HL-60 (cell line): Measurements from ENCODE around the gene RNF166.

Experiments used
- DNase-seq, 2 experiments: peaks; one replicate each; pipeline ENCODE4 v3.0.0-alpha.2; 2010 to 2020; ENCODE audit warnings: low read depth in 1 of 2, low spot score in 1 of 2
- H3K27ac ChIP-seq: fragments of 250-450 bp; sonication (Bioruptor Pico); replicated peaks from 2 replicates; pipeline ENCODE4 v1.5.1; 2020; ENCODE audit warnings: mild to moderate bottlenecking, moderate library complexity
- H3K27me3 ChIP-seq: fragments of 250-450 bp; sonication (Bioruptor Pico); 2 replicates; pipeline ENCODE4 v1.5.1; 2021; ENCODE audit warnings: mild to moderate bottlenecking, moderate library complexity; ENCODE audit not compliant: insufficient read depth, poor library complexity, severe bottlenecking
- H3K4me3 ChIP-seq: replicated peaks from 2 replicates; pipeline ENCODE4 v1.5.1; 2011; ENCODE audit warnings: mild to moderate bottlenecking, control low read depth, low read length; ENCODE audit not compliant: insufficient read depth
- CTCF ChIP-seq: IDR thresholded peaks from one replicate; pipeline ENCODE4 v1.5.1; 2011; ENCODE audit warnings: low read length, control low read depth, inconsistent platforms; ENCODE audit not compliant: insufficient read depth
- GABPA ChIP-seq: IDR thresholded peaks from 2 replicates; pipeline ENCODE4 v1.6.1; 2012; ENCODE audit warnings: low read depth
- POLR2AphosphoS5 ChIP-seq: IDR thresholded peaks from 2 replicates; pipeline ENCODE4 v1.6.1; 2012; ENCODE audit warnings: low read depth
- SPI1 ChIP-seq: IDR thresholded peaks from 2 replicates; pipeline ENCODE4 v1.6.1; 2012; ENCODE audit warnings: low read depth, mild to moderate bottlenecking, borderline replicate concordance
- TF ChIP-seq, protein P1 (sequence below): IDR thresholded peaks from 2 replicates; pipeline ENCODE4 v1.6.1; 2012; ENCODE audit warnings: low read depth; ENCODE audit not compliant: insufficient replicate concordance

The RNF166 gene

DNA sequence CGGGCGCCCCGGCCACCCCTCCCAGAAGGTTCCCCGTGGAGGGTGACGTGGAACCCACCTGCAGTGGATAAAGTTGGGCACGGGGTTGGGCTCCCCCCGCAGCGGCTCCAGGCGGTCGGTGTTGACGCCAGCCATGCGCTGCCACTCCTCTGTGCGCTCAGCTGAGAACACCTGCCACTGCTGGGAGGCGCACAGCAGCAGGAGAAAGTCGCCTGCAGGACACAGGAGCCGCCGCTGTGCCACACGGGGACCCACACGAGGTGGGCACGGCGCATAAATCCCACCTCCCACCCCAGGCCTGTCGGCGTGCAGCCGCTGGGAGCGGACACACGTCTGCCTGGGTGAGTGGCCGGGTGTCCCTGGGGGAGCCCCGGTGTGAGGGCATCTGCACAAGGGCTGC lies 20.8 kb upstream of the RNF166 start:
- no peaks in the 10 kb centered on the region for H3K27me3 ChIP-seq
- no peak overlapping the region for H3K4me3 ChIP-seq
- TF ChIP-seq GABPA (no peak), SPI1 (no peak), CTCF (no peak), POLR2AphosphoS5 (no peak)
- TF ChIP-seq, protein P1, sequence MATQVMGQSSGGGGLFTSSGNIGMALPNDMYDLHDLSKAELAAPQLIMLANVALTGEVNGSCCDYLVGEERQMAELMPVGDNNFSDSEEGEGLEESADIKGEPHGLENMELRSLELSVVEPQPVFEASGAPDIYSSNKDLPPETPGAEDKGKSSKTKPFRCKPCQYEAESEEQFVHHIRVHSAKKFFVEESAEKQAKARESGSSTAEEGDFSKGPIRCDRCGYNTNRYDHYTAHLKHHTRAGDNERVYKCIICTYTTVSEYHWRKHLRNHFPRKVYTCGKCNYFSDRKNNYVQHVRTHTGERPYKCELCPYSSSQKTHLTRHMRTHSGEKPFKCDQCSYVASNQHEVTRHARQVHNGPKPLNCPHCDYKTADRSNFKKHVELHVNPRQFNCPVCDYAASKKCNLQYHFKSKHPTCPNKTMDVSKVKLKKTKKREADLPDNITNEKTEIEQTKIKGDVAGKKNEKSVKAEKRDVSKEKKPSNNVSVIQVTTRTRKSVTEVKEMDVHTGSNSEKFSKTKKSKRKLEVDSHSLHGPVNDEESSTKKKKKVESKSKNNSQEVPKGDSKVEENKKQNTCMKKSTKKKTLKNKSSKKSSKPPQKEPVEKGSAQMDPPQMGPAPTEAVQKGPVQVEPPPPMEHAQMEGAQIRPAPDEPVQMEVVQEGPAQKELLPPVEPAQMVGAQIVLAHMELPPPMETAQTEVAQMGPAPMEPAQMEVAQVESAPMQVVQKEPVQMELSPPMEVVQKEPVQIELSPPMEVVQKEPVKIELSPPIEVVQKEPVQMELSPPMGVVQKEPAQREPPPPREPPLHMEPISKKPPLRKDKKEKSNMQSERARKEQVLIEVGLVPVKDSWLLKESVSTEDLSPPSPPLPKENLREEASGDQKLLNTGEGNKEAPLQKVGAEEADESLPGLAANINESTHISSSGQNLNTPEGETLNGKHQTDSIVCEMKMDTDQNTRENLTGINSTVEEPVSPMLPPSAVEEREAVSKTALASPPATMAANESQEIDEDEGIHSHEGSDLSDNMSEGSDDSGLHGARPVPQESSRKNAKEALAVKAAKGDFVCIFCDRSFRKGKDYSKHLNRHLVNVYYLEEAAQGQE = no peak
- no peak overlapping the region for H3K27ac ChIP-seq
- DNase-seq = no peak

DNA sequence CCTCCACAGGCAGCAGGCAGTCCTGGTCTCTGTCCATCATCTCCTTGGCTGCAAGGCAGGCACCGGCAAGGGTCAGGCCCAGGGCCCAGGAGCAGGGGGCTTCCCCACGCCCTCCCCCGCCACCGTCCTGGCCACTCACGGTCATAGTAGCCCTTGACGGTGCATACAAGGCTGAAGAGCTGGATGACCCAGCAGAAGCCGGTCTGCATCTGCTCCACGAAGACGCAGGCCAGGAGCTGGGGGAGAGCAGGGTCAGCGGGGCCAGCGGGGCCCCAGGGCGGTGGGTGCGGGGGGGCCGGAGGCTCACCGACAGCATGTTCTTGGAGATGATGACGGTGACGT lies 20.2 kb upstream of the RNF166 start:
- no peak for DNase-seq
- H3K4me3 ChIP-seq = no peak overlapping the region
- TF ChIP-seq GABPA (no peak), POLR2AphosphoS5 (no peak), CTCF (no peak), SPI1 (no peak)
- TF ChIP-seq, protein P1 = no peak
- no peak overlapping the region for H3K27ac ChIP-seq
- H3K27me3 ChIP-seq = no peaks in the 10 kb centered on the region

- Histone ChIP-seq H3K27ac (no peak overlapping the region), H3K27me3 (no peaks in the 10 kb centered on the region), H3K4me3 (no peak overlapping the region)
- no peak for TF ChIP-seq CTCF
- TF ChIP-seq, protein P1 = no peak
- TF ChIP-seq POLR2AphosphoS5 = no peak
- TF ChIP-seq SPI1 = no peak
- TF ChIP-seq GABPA = no peak
- no peak for DNase-seq
Observed at GRCh38 chr16:88725609-88726407, 19.6 kb upstream of the RNF166 start.
